CD8-positive, alpha-beta memory T cell (primary cell): ENCODE data around the gene TRPV6. TPM values are rescaled to one million over a fixed set of nuclear protein-coding genes. Genes with fewer than 3 reads are reported as not detected.

Experiments used
- CTCF ChIA-PET: fragments of 350-600 bp; sonication (Branson Sonifier 250); formaldehyde crosslinking; loops from one replicate; lab custom pipeline; 2021; ENCODE audit warnings: antibody characterized with exemption; lab: Charles Lee
- POLR2A ChIA-PET: fragments of 350-600 bp; sonication (Branson Sonifier 250); formaldehyde crosslinking; loops from one replicate; lab custom pipeline; 2021; ENCODE audit warnings: antibody characterized with exemption; lab: Charles Lee
- DNase-seq, 5 donors: peaks; one replicate each; pipeline versions ENCODE4 v3.0.0 to v3.0.0-alpha.2; 2020 to 2022; ENCODE audit warnings: mixed read lengths in 1 of 5
- H3K27ac ChIP-seq: one replicate; pipeline ENCODE4 v1.7.0; 2013; ENCODE audit warnings: low read depth, mild to moderate bottlenecking, low read length, moderate library complexity
- H3K27me3 ChIP-seq: 2 replicates; pipeline ENCODE4 v1.7.0; 2013; ENCODE audit warnings: low read length, mild to moderate bottlenecking; ENCODE audit not compliant: insufficient read depth, poor library complexity, severe bottlenecking
- H3K36me3 ChIP-seq: 2 replicates; pipeline ENCODE4 v1.7.0; 2013; ENCODE audit warnings: mild to moderate bottlenecking, low read length, moderate library complexity; ENCODE audit not compliant: insufficient read depth
- H3K4me1 ChIP-seq: 2 replicates; pipeline ENCODE4 v1.7.0; 2013; ENCODE audit warnings: mild to moderate bottlenecking, low read length, moderate library complexity; ENCODE audit not compliant: insufficient read depth
- H3K4me3 ChIP-seq: 2 replicates; pipeline ENCODE4 v1.7.0; 2013; ENCODE audit warnings: mild to moderate bottlenecking, low read length
- H3K9me3 ChIP-seq: 2 replicates; pipeline ENCODE4 v1.7.0; 2013; ENCODE audit warnings: mild to moderate bottlenecking, low read length
- H3K27ac Mint-ChIP-seq, 8 donors: one replicate each; pipeline ENCODE4 v1.8.0; 2020 to 2021; ENCODE audit warnings: mixed read lengths in 8 of 8, mild to moderate bottlenecking in 6 of 8, inconsistent platforms in 3 of 8, moderate library complexity in 3 of 8
- H3K27me3 Mint-ChIP-seq, 2 donors: one replicate each; pipeline ENCODE4 v1.8.0; 2020 to 2021; ENCODE audit warnings: mixed read lengths in 2 of 2, mild to moderate bottlenecking in 1 of 2, moderate library complexity in 1 of 2
- H3K36me3 Mint-ChIP-seq, 3 donors: one replicate each; pipeline ENCODE4 v1.8.0; 2020 to 2021; ENCODE audit warnings: mixed read lengths in 3 of 3, inconsistent platforms in 1 of 3, mild to moderate bottlenecking in 1 of 3
- H3K4me1 Mint-ChIP-seq, 3 donors: one replicate each; pipeline ENCODE4 v1.8.0; 2020 to 2021; ENCODE audit warnings: mixed read lengths in 3 of 3, inconsistent platforms in 1 of 3, mild to moderate bottlenecking in 1 of 3
- H3K4me3 Mint-ChIP-seq, 7 donors: one replicate each; pipeline ENCODE4 v1.8.0; 2020 to 2021; ENCODE audit warnings: mixed read lengths in 7 of 7, mild to moderate bottlenecking in 6 of 7, moderate library complexity in 4 of 7, inconsistent platforms in 2 of 7
- H3K9me3 Mint-ChIP-seq, 5 donors: one replicate each; pipeline ENCODE4 v1.8.0; 2020 to 2022; ENCODE audit warnings: mixed read lengths in 5 of 5, mild to moderate bottlenecking in 3 of 5, moderate library complexity in 2 of 5, inconsistent platforms in 1 of 5
- polyA plus RNA-seq: library from polyadenylated mRNA; unstranded; fragments of 300-500 nt; fragmentation: Illumina TruSeq; gene quantifications from one replicate; pipeline ENCODE4 v1.2.3, GENCODE V29; 2021
- total RNA-seq, 2 experiments: library from RNA; stranded (reverse); gene quantifications; one replicate each; pipeline ENCODE4 v1.2.3, GENCODE V29; 2021

TRPV6 gene
- total and polyA plus RNA-seq, 3 experiments from 2014 or later: not detected

DNA sequence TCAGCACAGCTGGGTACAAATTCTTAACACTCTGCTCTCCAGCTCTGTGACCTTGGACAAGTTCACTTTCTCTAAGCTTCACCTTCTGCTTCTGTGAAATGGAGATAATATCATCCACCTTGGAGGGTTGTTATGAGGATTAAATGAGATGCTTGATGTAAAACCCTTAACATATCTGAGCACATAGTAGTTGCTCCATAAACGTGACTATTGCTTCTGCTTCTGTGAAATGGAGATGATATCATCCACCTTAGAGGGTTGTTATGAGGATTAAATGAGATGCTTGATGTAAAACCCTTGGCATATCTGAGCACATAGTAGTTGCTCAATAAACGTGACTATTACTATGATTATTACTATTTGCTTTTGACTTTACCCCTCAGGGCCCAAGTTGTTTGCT, 16.1 kb downstream of the TRPV6 start:
- Histone ChIP-seq H3K4me1 (no peaks in the 10 kb centered on the region), H3K27ac (no peak overlapping the region), H3K4me3 (no peak overlapping the region), H3K36me3 (no peaks in the 10 kb centered on the region), H3K9me3 (no peaks in the 10 kb centered on the region), H3K27me3 (no peaks in the 10 kb centered on the region)
- Mint-ChIP-seq H3K4me3 (no peak overlapping the region), H3K9me3 (no peaks in the 10 kb centered on the region), H3K27me3 (no peaks in the 10 kb centered on the region), H3K4me1 (no peaks in the 10 kb centered on the region), H3K36me3 (peaks cover 0 to 20% (median 6%) of the 10 kb centered on the region in 3 donors), H3K27ac (peak overlapping the region in 2 of 8 donors; percentile 30 to 73)
- DNase-seq: no peak
- ChIA-PET CTCF (interaction anchor here (1.0 to 4.0 kb wide), 2 partner anchors 14 to 549 kb away, joined by 3 to 28 read pairs; partner anchors contain the start of gene EPHB6), POLR2A (no interaction called here)

DNA sequence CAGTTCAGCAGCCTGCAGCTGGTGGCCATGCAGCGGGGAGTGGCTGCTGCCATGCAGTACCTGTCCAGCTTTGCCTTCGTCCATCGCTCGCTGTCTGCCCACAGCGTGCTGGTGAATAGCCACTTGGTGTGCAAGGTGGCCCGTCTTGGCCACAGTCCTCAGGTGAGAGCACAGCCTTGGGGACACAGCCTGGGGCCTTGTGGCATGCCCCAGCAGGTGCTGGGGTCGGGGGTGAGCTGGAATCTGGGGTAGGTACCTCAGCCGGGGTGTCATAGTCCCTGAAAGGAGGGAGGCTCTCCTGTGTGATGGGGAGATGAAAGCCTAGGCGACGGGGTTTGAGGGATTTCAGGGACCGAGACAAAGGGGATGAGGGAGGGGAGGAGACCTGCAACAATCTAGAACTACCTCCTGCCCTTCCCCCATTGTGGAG, 16.5 kb downstream of the TRPV6 start:
- no peak overlapping the region for H3K27ac Mint-ChIP-seq

DNA sequence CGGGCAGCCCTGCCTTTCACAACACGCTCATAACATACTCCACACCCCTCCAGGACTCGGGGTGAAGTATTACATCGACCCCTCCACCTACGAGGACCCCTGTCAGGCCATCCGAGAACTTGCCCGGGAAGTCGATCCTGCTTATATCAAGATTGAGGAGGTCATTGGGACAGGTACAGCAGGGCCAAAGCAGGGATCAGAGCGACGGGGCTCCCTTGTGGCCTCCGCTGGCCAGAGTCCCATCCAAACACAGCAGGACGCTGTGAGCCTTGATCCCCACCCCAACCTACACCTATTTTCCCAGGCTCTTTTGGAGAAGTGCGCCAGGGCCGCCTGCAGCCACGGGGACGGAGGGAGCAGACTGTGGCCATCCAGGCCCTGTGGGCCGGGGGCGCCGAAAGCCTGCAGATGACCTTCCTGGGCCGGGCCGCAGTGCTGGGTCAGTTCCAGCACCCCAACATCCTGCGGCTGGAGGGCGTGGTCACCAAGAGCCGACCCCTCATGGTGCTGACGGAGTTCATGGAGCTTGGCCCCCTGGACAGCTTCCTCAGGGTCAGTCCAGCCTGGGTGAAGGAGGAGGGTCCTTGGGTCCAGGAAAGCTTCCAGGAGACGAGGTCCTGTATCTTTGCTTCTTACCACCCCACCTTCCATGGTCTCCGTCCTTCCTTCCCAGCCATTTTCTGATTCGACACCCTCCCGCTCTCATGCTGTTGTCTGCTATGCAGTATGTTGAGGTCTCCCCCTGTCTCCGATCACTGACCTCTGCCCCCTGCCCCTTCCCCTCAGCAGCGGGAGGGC, 17.2 kb downstream of the TRPV6 start:
- no peak overlapping the region for H3K27ac Mint-ChIP-seq
- H3K4me1 Mint-ChIP-seq: no peaks in the 10 kb centered on the region
- no peaks in the 10 kb centered on the region for H3K27me3 ChIP-seq
- no peaks in the 10 kb centered on the region for H3K9me3 Mint-ChIP-seq
- H3K36me3 ChIP-seq: no peaks in the 10 kb centered on the region
- no peak for DNase-seq
- H3K9me3 ChIP-seq: no peaks in the 10 kb centered on the region
- peaks cover 0 to 31% (median 6%) of the 10 kb centered on the region in 3 donors for H3K36me3 Mint-ChIP-seq
- H3K27ac ChIP-seq: no peak overlapping the region
- no peaks in the 10 kb centered on the region for H3K27me3 Mint-ChIP-seq
- ChIA-PET POLR2A (no interaction called here), CTCF (interaction anchor here (0.7 to 4.0 kb wide), 3 partner anchors 13 to 548 kb away, joined by 3 to 28 read pairs (median 3); partner anchors contain the start of gene EPHB6)
- no peak overlapping the region for H3K4me3 Mint-ChIP-seq
- H3K4me3 ChIP-seq: no peak overlapping the region
- H3K4me1 ChIP-seq: no peaks in the 10 kb centered on the region

More for the DNA sequence above, 16.5 kb downstream of the TRPV6 start:
- Histone ChIP-seq H3K4me3 (no peak overlapping the region), H3K27me3 (no peaks in the 10 kb centered on the region), H3K4me1 (no peaks in the 10 kb centered on the region), H3K9me3 (no peaks in the 10 kb centered on the region), H3K36me3 (no peaks in the 10 kb centered on the region), H3K27ac (no peak overlapping the region)
- no peak overlapping the region for H3K4me3 Mint-ChIP-seq
- H3K27me3 Mint-ChIP-seq: no peaks in the 10 kb centered on the region
- POLR2A ChIA-PET: no interaction called here
- CTCF ChIA-PET: interaction anchor here (1.0 to 4.0 kb wide), 2 partner anchors 14 to 549 kb away, joined by 3 to 28 read pairs; partner anchors contain the start of gene EPHB6
- peaks cover 0 to 25% (median 6%) of the 10 kb centered on the region in 3 donors for H3K36me3 Mint-ChIP-seq
- DNase-seq: no peak
- H3K4me1 Mint-ChIP-seq: no peaks in the 10 kb centered on the region
- no peaks in the 10 kb centered on the region for H3K9me3 Mint-ChIP-seq

DNA sequence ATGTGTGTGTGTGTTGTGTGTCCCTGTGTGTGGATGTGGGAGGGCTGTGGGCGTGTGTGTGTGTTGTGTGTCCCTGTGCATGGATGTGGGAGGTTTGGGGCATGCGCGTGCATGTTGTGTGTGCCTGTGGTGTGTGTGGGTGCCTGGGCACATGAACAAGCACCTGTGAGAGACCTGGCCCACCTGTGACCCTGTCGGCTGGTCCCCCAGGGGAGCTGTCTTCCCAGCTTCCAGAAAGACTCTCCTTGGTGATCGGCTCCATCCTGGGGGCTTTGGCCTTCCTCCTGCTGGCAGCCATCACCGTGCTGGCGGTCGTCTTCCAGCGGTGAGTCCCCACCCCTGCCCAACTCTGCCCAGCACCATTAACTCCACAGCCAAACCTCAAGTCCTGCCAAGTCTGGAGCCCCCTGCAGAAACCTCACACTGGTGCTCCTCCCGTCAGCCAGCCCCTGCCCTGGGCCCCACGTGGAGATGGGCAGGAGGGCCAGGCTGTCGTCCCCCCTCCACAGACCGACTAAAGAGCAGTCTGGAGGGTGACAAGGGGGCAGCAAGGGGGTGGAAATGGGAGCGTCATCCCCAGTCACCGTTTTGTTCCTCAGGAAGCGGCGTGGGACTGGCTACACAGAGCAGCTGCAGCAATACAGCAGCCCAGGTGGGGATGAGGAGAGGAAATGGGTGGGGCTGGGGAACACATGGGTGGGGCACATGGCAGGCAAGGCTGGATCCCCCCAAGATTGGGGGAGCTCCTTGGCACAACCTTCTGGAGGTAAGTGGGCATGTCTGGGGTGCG, 18.0 kb downstream of the TRPV6 start:
- CTCF ChIA-PET: interaction anchor here (0.7 to 4.0 kb wide), 3 partner anchors 10 to 88 kb away, joined by 3 to 28 read pairs (median 6); partner anchors contain the start of gene EPHB6
- no peak overlapping the region for H3K27ac Mint-ChIP-seq
- H3K9me3 Mint-ChIP-seq: no peaks in the 10 kb centered on the region

DNA sequence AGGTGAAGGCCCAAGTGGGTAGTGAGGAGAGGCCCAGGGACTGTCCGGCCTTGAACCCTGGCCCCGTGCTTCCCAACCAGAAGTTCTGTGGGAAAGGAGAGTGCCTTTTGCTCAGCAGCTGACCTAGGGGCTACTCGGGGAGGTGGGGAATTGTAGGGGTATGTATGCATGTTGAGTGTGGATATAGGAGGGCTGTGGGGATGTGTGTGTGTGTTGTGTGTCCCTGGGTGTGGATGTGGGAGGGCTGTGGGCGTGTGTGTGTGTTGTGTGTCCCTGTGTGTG, 18.5 kb downstream of the TRPV6 start:
- Histone ChIP-seq H3K36me3 (no peaks in the 10 kb centered on the region), H3K4me1 (no peaks in the 10 kb centered on the region), H3K27ac (no peak overlapping the region), H3K4me3 (no peak overlapping the region), H3K27me3 (no peaks in the 10 kb centered on the region), H3K9me3 (no peaks in the 10 kb centered on the region)
- no peak for DNase-seq
- Mint-ChIP-seq H3K36me3 (peaks cover 0 to 43% (median 7%) of the 10 kb centered on the region in 3 donors), H3K27ac (no peak overlapping the region), H3K4me3 (no peak overlapping the region), H3K9me3 (no peaks in the 10 kb centered on the region), H3K27me3 (no peaks in the 10 kb centered on the region), H3K4me1 (peaks cover 0 to 3% (median 0%) of the 10 kb centered on the region in 3 donors)
- ChIA-PET POLR2A (no interaction called here), CTCF (interaction anchor here (1.1 to 4.0 kb wide), 4 partner anchors 11 to 562 kb away, joined by 5 to 28 read pairs (median 6); partner anchors contain the start of gene EPHB6)

More for the DNA sequence above, 18.0 kb downstream of the TRPV6 start:
- H3K27me3 Mint-ChIP-seq: no peaks in the 10 kb centered on the region
- Histone ChIP-seq H3K4me1 (no peaks in the 10 kb centered on the region), H3K27ac (no peak overlapping the region), H3K4me3 (no peak overlapping the region), H3K27me3 (no peaks in the 10 kb centered on the region), H3K9me3 (no peaks in the 10 kb centered on the region), H3K36me3 (no peaks in the 10 kb centered on the region)
- peaks cover 0 to 3% (median 0%) of the 10 kb centered on the region in 3 donors for H3K4me1 Mint-ChIP-seq
- POLR2A ChIA-PET: no interaction called here
- DNase-seq: no peak
- H3K36me3 Mint-ChIP-seq: peaks cover 0 to 37% (median 7%) of the 10 kb centered on the region in 3 donors
- H3K4me3 Mint-ChIP-seq: no peak overlapping the region

DNA sequence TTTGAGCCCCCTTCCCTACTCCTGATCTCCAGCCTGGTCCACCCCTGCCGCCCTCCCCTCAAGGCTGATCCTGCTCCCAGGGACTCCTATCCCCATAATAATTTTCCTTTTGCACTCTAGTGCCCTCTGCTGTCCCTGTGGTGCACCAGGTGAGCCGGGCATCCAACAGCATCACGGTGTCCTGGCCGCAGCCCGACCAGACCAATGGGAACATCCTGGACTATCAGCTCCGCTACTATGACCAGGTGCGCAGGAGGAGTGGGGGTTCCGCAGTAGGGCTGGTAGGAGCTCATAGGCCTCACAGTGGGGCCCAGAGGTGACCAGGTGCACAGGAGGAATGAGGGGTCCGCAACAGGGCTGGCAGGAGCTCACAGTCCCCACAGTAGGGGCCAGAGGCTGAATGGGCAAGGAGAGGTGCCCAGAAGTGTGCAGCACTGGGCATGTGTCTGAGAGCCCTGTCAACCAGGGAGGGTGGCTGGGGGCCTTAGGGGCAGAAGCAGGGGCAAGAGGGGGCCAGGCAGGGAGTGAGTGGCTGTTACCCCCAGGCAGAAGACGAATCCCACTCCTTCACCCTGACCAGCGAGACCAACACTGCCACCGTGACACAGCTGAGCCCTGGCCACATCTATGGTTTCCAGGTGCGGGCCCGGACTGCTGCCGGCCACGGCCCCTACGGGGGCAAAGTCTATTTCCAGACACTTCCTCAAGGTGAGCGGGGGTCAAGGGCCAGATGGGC, 19.0 kb downstream of the TRPV6 start:
- no peaks in the 10 kb centered on the region for H3K27me3 ChIP-seq
- no peak for DNase-seq
- CTCF ChIA-PET: interaction anchor here (0.8 to 4.0 kb wide), 8 partner anchors 12 to 561 kb away, joined by 3 to 28 read pairs (median 4); partner anchors contain the start of gene EPHB6
- H3K4me3 ChIP-seq: no peak overlapping the region
- Mint-ChIP-seq H3K36me3 (peaks cover 0 to 48% (median 6%) of the 10 kb centered on the region in 3 donors), H3K27me3 (no peaks in the 10 kb centered on the region), H3K27ac (no peak overlapping the region), H3K9me3 (no peaks in the 10 kb centered on the region), H3K4me1 (peaks cover 0 to 3% (median 0%) of the 10 kb centered on the region in 3 donors), H3K4me3 (no peak overlapping the region)
- no peak overlapping the region for H3K27ac ChIP-seq
- no peaks in the 10 kb centered on the region for H3K9me3 ChIP-seq
- H3K36me3 ChIP-seq: no peaks in the 10 kb centered on the region
- H3K4me1 ChIP-seq: no peaks in the 10 kb centered on the region
- POLR2A ChIA-PET: no interaction called here

DNA sequence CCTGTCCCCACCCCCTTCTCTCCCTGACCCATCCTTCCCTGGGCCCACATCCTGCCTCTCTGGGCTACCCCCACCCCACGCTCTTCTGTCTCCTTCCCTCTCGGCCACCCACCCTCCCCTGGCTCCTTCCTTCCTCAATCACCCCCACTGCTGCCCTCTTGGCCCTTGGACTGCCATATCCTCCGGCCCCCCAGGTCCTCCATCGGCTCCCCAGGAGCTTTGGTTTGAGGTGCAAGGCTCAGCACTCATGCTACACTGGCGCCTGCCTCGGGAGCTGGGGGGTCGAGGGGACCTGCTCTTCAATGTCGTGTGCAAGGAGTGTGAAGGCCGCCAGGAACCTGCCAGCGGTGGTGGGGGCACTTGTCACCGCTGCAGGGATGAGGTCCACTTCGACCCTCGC, 19.8 kb downstream of the TRPV6 start:
- Mint-ChIP-seq H3K4me3 (no peak overlapping the region), H3K9me3 (no peaks in the 10 kb centered on the region), H3K27ac (no peak overlapping the region), H3K27me3 (no peaks in the 10 kb centered on the region), H3K36me3 (peaks cover 0 to 48% (median 6%) of the 10 kb centered on the region in 3 donors), H3K4me1 (peaks cover 0 to 3% (median 0%) of the 10 kb centered on the region in 3 donors)
- Histone ChIP-seq H3K4me3 (no peak overlapping the region), H3K27me3 (no peaks in the 10 kb centered on the region), H3K36me3 (no peaks in the 10 kb centered on the region), H3K27ac (no peak overlapping the region), H3K4me1 (no peaks in the 10 kb centered on the region), H3K9me3 (no peaks in the 10 kb centered on the region)
- POLR2A ChIA-PET: no interaction called here
- DNase-seq: no peak
- CTCF ChIA-PET: interaction anchor here (0.9 to 4.0 kb wide), 7 partner anchors 11 to 562 kb away, joined by 3 to 28 read pairs (median 4); partner anchors contain the start of gene EPHB6
